GM19397 (cell line): Measurements from ENCODE around the gene PDGFRA.
"Not testable (repeated sequence)": the region's sequence is repeated elsewhere in the genome, so short reads cannot be mapped to it uniquely, and the experiment has no call there.

ENCODE experiments used
- ATAC-seq: cut with Tn5 transposase; IDR thresholded peaks from one replicate; pipeline ENCODE4 v1.9.1; 2021; ENCODE audit warnings: mild to moderate bottlenecking, moderate library complexity; ENCODE audit not compliant: unreplicated experiment

Gene PDGFRA

DNA sequence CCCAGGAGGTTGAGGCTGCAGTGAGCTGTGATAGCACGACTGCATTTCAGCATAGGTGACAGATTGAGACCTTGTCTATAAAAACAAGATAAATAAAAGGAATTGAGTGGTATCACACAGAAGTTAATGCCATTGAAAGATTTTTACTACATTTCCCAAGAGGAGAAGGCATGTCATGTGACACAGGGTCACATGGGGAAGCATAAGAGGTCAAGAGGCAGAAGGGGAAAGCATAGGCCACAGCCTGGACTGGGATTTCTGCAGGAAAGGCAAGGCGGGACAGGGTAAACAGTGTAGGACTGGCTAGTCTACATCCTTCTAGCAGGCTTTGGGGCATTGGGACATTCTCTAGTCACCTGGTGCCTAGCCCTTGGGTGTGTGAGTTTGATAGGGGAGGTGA, 88.6 kb downstream of the PDGFRA start:
- ATAC-seq, result no peak

DNA sequence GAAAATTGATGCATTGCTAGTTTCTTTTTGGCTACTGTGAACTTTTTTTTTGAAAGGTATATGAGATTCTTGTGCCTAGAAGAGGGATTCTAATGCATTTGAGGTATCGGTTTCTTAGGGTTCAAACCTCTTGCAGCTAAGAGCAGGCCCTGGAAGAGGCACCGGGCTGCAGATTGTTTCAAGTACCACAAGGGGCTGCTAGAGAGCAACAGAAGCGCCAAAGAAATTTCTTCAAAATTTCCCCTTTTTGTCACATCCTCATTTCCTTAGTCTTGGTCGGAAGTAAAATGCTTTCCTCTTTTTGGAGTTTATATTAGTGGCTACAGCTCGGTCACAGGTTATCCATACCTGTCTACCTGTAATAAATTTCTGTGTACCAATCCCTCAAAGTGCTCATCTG, 89.8 kb downstream of the PDGFRA start:
- ATAC-seq, result peak; percentile 29

GRCh38 chr4:54320826-54321685, 92.0 kb downstream of the PDGFRA start:
- no peak for ATAC-seq

DNA sequence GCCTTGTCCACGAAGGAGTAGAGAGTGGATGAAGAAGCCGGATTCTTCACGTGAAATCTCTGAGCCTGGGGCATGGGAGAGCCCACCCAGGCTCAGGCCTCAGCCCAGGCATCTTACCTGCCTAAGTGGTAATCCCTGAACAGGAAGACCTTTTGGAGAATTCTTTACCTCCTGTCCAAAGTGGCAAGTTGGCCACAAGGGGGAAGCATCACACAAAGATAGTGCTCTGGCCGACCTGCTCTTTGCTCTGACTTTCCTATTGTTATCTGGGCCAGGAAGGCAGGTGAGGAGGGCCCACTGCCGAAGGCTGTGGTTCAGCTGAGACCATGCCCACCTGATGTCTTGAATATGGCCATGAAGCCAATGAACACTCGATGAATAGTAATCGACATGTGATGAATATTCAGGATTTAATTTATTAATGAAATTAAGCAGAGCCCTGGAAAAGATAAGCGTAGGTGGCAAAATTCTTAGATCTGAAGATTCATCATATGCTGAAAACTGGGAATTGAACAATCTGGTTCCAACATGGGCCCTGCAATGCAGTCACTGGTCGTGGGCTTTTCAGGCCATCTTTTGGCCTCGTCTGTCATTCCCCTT, 93.8 kb downstream of the PDGFRA start:
- peak; percentile 67 for ATAC-seq

DNA sequence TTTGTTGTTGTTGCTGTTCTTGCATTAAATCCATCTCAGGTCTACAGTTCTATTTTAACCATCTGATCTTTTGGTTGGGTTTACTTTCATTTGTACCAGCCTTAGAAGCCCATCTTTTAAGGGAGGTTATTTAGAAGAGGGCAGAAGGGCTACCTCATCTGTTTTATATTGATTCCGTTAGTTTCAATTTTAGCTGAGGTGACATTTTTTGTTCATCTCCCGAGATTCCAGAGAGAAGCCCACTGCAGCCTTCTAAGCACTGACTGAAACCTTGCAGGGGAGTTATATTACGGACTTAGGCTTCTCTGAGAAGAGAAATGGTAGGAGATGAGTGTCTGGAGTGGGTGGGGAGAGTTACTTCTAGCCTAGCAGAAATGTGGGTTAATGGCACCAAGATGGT, 101.8 kb downstream of the PDGFRA start:
- ATAC-seq, result no peak

DNA sequence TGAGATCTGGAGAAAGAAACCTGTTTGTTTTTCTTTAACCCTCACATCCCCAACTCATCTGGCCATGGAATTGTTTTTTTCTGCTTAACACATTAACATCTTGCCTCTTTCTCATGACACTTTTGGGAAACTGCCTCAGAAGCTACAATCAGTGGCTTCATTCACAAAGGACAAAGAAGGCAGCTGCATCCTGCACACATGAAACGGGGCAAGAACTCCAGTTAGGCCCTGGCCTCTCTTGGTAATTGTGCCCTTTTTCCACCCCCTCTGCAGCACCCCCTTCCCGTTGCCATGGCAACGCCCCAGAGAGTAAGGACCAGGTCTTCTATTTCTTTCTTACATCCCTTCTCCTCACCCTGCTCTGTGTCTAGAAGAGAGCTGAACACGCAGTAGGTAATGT, 103.4 kb downstream of the PDGFRA start:
- ATAC-seq, result no peak

- no peak for ATAC-seq
Observed at GRCh38 chr4:54333657-54334056, 104.6 kb downstream of the PDGFRA start.

DNA sequence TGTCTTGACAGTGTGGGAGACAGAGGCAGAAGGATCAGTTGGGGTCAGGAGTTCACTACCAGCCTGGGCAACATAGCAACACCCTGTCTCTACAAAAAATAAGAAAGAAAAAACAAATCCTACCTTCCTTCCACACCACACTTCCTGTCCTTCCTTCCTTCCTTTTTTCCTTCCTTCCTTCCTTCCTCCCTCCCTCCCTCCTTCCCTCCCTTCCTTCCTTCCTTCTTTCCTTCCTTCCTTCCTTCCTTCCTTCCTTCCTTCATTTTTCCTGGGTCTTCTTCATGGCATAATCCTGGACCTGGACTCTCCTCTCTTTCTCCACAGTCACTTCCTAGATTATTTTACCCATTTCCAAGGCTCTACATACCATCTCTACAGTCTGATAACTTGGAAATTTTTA, 105.7 kb downstream of the PDGFRA start:
- ATAC-seq, result not testable (repeated sequence)

DNA sequence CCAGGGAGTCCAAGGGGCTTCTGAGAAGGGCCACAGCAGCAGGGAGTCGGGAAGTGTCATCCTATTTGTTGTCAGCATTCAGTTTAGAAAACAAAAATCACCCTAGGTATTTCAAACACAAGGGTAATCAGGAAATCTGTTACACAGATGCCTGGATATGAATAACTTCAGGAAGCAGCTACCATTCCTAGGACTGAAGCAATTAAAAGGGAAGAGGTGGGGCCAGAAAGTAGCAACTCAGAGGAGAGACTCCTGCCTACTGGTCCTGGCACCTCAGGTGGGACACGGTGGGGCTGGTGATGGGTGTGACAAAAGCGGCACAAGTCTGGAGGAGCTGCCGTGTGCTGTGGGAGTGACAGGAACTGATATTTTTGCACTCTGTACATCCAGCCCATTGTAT, 107.9 kb downstream of the PDGFRA start:
- no peak for ATAC-seq

- ATAC-seq, result not testable (repeated sequence)
Observed at GRCh38 chr4:54342067-54342466, 113.0 kb downstream of the PDGFRA start.
